Progenitor cell of endocrine pancreas (in vitro differentiated cells): ENCODE data around the gene PRRT1B. TPM values are rescaled to one million over a fixed set of nuclear protein-coding genes. Genes with fewer than 3 reads are reported as not detected.

Experiments used
- DNase-seq: peaks from one replicate; pipeline ENCODE4 v3.0.0; 2021; ENCODE audit warnings: low spot score; ENCODE audit not compliant: unreplicated experiment
- H3K27ac Mint-ChIP-seq: 2 replicates; pipeline ENCODE4 v1.8.0; 2021; ENCODE audit warnings: mild to moderate bottlenecking, moderate library complexity, mixed read lengths
- H3K27me3 Mint-ChIP-seq: 2 replicates; pipeline ENCODE4 v1.8.0; 2021; ENCODE audit warnings: mixed read lengths
- H3K36me3 Mint-ChIP-seq: 2 replicates; pipeline ENCODE4 v1.8.0; 2022; ENCODE audit warnings: mixed read lengths; ENCODE audit not compliant: insufficient read depth
- H3K4me1 Mint-ChIP-seq: 2 replicates; pipeline ENCODE4 v1.8.0; 2021; ENCODE audit warnings: low read depth, mixed read lengths
- H3K4me3 Mint-ChIP-seq: 2 replicates; pipeline ENCODE4 v1.8.0; 2021; ENCODE audit warnings: low read depth, mild to moderate bottlenecking, moderate library complexity, mixed read lengths
- H3K9me3 Mint-ChIP-seq: 2 replicates; pipeline ENCODE4 v1.8.0; 2021; ENCODE audit warnings: low read depth, mixed read lengths
- CTCF ChIP-seq: fragments of 200-600 bp; sonication (generic); IDR thresholded peaks from one replicate; pipeline ENCODE4 v1.5.0; 2021; ENCODE audit warnings: antibody characterized with exemption, mild to moderate bottlenecking; ENCODE audit not compliant: unreplicated experiment
- total RNA-seq: library from RNA; stranded (reverse); gene quantifications from 2 replicates; pipeline ENCODE4 v1.2.1, GENCODE V29; 2021

The PRRT1B gene
- total RNA-seq, 1 donor from 2014 or later: 6.7 TPM

GRCh38 chr9:131585375-131585774 is 40.1 kb downstream of the PRRT1B start:
- Mint-ChIP-seq H3K4me1 (no peaks in the 10 kb centered on the region), H3K27ac (no peak overlapping the region), H3K36me3 (peaks cover 7% of the 10 kb centered on the region), H3K4me3 (no peak overlapping the region), H3K27me3 (no peaks in the 10 kb centered on the region), H3K9me3 (no peaks in the 10 kb centered on the region)
- DNase-seq: no peak
- TF ChIP-seq CTCF: no peak

- H3K9me3 Mint-ChIP-seq: no peaks in the 10 kb centered on the region
- H3K4me1 Mint-ChIP-seq: no peaks in the 10 kb centered on the region
- H3K27ac Mint-ChIP-seq: no peak overlapping the region
- peaks cover 5% of the 10 kb centered on the region for H3K36me3 Mint-ChIP-seq
- TF ChIP-seq CTCF: no peak
- H3K4me3 Mint-ChIP-seq: no peak overlapping the region
- no peak for DNase-seq
- H3K27me3 Mint-ChIP-seq: no peaks in the 10 kb centered on the region
Measured at GRCh38 chr9:131587331-131587730, 42.0 kb downstream of the PRRT1B start.

GRCh38 chr9:131587906-131588305 is 42.6 kb downstream of the PRRT1B start:
- Mint-ChIP-seq H3K4me1 (no peaks in the 10 kb centered on the region), H3K4me3 (no peak overlapping the region), H3K9me3 (no peaks in the 10 kb centered on the region), H3K27me3 (no peaks in the 10 kb centered on the region), H3K36me3 (peaks cover 5% of the 10 kb centered on the region), H3K27ac (no peak overlapping the region)
- DNase-seq: no peak
- TF ChIP-seq CTCF: no peak

- DNase-seq: no peak
- Mint-ChIP-seq H3K36me3 (peaks cover 5% of the 10 kb centered on the region), H3K27me3 (no peaks in the 10 kb centered on the region), H3K9me3 (no peaks in the 10 kb centered on the region), H3K4me1 (no peaks in the 10 kb centered on the region), H3K27ac (no peak overlapping the region), H3K4me3 (no peak overlapping the region)
- TF ChIP-seq CTCF: no peak
Measured at GRCh38 chr9:131588396-131588795, 43.1 kb downstream of the PRRT1B start.

GRCh38 chr9:131589124-131589711 is 43.9 kb downstream of the PRRT1B start:
- Mint-ChIP-seq H3K4me1 (no peaks in the 10 kb centered on the region), H3K4me3 (no peak overlapping the region), H3K27ac (no peak overlapping the region), H3K9me3 (no peaks in the 10 kb centered on the region), H3K27me3 (no peaks in the 10 kb centered on the region), H3K36me3 (peaks cover 5% of the 10 kb centered on the region)
- TF ChIP-seq CTCF: no peak
- DNase-seq: no peak
